Skeletal muscle cell (primary cell): ENCODE data around the gene IFT80.

Experiments used
- DNase-seq: peaks from one replicate; pipeline ENCODE4 v3.0.0-alpha.2; 2010; ENCODE audit warnings: low read depth
- H3K4me3 ChIP-seq: 2 replicates; pipeline ENCODE4 v1.5.1; 2011; ENCODE audit warnings: low read depth, mild to moderate bottlenecking, control low read depth, low read length, moderate library complexity

Gene IFT80

DNA sequence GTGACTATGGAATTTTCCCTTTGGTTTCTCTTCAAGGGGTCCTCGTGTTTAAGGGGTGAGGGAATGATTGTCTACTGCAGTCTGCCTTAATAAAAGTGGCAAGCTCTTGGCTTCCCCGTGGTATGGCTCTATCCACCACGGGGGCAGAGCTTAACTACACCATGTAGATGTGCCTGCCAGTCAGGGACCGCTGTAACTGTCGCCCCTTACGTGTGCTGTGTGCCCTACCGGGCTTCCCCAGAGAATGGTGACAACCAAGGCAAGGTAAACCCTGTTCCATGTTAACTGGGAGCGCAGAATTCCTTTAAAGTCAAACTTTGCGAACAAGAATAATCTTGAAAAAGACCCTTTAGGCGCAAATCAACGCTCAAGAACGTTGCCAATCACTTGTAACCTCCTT lies 174.8 kb downstream of the IFT80 start:
- no peak for DNase-seq

DNA sequence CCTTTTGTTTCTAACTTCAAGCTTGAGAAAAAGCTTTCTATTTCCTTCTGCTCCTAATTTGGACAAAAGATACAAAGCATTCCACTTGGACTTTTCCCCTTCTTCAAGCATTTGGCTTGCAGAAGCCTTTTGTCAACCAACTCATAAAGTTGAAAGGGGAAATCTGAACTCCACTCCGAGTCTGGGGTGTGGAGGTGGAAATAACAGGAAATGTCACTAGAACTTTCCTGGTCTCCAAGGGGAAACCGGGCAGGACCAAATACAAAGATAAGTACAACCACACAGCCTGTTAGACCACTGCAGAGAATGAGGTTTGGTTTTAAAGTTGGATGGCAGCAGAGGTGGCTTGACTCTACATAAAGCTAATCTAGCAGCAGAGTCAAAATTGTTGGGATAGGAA lies 178.0 kb downstream of the IFT80 start:
- no peak overlapping the region for H3K4me3 ChIP-seq
- DNase-seq: no peak

More for the DNA sequence above, 174.8 kb downstream of the IFT80 start:
- H3K4me3 ChIP-seq: no peak overlapping the region

DNA sequence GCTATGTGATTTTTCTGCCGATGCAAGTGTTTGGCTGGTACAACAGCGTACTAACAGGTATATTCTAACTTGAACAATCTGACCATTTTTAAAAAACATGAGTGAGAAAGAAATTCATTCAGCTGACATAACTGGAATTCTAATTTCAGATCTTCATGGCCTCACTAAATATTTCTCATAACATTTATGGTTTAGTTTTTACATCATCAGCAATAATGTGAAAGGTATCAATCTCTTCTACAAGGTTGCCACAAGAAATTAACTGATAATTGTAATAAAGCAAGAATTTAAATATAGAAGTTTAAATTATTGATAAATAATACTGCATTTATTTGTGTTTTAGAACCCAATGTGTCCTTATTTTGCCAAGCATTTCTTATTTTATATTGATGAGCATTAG lies 179.0 kb downstream of the IFT80 start:
- no peak for DNase-seq
- no peak overlapping the region for H3K4me3 ChIP-seq

DNA sequence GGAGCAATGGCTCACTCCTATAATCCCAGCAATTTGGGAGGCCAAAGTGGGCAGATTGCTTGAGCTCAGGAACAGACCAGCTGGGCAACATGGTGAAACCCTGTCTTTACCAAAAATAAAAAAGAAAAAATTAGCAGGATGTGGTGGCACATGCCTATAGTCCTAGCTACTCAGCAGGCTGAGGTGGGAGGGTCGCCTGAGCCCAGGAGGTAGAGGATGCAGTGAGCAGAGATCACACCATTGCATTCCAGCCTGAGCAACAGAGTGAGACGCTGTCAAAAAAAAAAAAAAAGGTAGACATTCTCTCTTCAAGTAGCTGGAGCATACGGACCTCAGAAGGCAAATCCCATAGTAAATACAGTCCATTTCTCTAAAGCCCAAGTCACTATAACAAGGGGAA lies 180.9 kb downstream of the IFT80 start:
- no peak for DNase-seq

DNA sequence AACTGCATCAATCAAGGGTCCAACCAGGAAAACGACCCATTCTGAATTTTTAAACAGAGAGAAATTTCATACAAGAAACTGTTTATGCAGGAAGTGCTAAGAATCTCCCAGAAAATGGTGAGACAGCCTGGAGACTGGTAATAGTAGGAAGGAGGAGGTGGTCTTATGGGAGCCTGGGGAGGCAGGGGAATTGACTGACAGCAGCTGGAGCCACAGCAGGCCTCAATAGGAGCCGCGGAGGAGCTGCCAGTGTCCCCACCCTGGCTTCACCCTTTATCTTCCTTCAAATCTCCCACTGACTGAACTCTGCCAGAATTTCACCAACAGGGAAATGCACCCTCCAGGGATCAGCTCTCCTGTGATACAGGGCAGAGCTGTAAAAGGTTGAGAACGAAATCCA lies 181.3 kb downstream of the IFT80 start:
- no peak for DNase-seq
- H3K4me3 ChIP-seq: no peak overlapping the region

More for the DNA sequence above, 180.9 kb downstream of the IFT80 start:
- H3K4me3 ChIP-seq: no peak overlapping the region

DNA sequence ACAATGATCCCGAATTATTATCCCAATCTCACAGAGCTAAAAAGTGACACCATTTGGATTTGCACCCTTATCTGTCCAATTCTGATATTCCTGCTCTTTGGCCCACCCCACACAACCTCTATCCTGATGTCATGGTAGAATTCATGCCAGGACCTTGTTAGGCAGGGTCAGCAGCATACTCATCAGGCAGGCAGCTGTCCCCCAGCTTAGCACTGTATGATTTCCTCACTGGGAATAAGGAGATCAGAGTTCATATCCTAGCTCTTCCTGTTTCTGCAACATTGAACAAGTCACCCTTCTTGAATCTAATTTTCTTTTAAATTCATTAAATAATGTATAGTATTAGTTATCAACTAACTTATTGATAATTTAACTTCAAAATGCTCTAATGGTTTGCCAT lies 185.8 kb downstream of the IFT80 start:
- H3K4me3 ChIP-seq: no peak overlapping the region
- no peak for DNase-seq

DNA sequence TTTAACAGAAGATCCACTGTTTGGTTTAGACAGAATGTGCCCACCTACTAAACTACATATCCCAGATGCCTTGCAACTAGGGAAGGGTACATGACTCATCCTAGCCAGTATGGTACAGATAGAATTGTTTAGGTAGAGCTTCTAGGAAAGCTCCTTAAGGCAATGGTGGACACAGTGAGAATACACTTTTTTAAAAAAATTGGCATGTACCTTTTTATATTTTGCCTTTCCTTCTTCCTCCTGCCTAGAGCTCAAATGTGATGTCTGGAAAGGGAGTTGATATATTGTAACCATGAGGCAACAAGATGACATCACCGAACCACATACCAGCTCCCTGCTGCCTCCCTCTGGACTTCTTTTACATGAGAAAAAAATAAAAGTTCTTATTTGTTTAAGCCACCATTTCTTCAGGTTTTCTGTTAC lies 188.2 kb downstream of the IFT80 start:
- no peak for DNase-seq
- no peak overlapping the region for H3K4me3 ChIP-seq

DNA sequence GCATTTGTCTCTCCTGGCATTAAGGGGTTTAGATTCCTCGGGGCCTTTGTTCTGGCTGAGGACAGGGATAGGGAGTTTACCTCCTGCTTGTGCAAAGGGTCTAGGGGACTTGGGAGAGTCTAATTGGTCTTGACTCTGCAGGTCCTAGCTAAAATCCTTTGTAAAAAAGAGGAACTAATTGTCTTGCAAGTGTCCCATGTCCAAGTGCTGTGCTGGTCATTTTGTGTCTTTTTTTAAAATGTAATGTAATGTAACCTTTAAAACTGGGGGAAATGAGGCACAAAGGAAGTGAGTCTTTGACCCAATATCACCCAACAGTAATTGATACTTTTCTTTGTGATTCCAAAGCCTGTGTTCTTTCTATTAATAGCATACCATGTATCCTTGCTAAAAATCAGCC lies 188.7 kb downstream of the IFT80 start:
- no peak overlapping the region for H3K4me3 ChIP-seq
- DNase-seq: no peak
